COLO668 (cell line): Measurements from ENCODE around the gene MYL5.
A peak's percentile ranks its signal among the peaks of the same experiment; 100 is the strongest.
"Not testable (repeated sequence)": the region's sequence is repeated elsewhere in the genome, so short reads cannot be mapped to it uniquely, and the experiment has no call there.

Source experiments
- DNase-seq: peaks from one replicate; lab custom pipeline; 2025; ENCODE audit not compliant: unreplicated experiment; lab: John Stamatoyannopoulos, UW

Gene MYL5

DNA sequence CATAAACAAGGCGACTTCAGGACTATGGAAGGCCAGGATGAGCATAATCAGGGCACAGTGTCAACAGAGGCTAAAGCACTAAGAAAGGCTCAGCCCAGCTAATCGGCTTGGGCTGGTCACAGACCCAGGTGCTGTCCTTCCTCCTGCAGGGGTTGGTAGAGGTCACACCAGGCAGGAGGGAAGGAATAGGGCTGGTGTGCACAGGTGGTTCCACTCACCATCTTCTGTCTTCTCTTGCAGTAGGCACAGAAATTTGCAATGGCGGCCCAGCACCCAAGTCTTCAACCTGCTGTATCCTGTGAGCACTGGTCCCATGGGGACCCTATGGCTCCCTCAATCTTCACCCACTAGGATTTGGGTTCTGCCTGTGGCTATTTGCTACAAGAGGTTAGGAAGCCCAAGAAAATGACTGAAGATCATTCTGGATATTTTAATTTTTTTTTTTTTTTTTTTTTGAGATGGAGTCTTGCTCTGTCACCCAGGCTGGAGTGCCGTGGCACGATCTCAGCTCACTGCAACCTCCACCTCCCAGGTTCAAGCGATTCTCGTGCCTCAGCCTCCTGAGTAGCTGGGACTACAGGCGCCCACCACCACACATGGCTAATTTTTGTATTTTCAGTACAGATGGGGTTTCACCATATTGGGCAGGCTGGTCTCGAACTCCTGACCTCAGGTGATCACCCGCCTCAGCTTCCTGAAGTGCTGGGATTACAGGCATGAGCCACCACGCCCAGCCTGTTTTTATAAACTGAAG, 4.4 kb upstream of the MYL5 start:
- not testable (repeated sequence) for DNase-seq

DNA sequence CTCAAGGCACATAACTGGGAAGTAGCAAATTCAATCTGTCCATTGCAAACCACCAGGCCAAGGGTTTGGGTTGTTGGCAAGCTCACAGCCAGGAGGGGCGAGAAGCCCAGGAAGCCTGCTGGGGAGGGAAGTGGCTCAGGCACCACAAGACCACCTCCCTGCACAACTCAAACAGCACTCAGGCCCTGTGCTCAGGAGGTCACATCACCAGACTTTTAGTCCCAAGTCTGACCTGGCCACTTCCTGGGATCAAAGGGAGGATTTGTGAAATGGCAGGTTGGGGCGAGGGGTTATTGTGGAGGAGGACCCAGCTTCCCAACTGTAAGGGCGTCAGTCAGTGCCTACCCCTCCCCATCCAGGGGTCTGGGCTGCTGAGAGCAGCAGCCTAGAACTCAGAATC, 2.6 kb upstream of the MYL5 start:
- DNase-seq = no peak

DNA sequence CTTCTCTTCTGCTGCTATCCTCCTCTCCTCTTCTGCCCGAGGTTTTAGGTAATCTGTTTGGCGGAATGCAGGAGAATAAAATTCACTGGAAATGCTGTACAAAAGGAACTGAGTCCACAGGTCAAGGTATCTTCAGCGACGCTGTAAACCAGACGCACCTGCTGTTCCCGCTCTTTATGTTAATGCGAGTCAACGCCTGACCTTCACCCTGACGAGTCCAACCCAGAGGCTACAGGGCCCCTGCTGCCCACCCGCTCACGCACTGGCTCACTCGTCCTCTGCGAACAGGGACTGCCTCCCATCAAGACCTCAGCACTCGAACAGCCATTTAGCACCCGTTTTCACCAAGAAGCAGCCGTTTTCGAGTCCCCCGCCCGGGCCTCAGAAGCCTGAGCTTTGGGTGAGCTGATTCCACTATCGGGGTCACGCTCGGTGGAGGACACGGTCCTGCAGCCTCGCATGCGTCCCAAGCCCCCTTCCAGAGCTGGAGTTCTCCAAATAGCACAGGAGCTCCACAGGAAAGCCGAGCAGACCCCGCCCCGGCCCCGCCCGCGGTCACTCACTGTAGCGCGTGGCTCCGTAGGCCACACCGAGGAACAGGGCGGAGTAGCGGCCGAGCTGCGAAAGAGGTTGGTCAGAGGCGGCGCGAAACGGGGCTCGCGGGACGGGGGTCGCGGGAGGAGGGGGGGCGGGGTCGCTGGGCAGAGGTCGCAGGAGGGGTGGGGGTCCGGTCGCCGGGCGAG, 822 bp upstream of the MYL5 start:
- peak; percentile 38 for DNase-seq

DNA sequence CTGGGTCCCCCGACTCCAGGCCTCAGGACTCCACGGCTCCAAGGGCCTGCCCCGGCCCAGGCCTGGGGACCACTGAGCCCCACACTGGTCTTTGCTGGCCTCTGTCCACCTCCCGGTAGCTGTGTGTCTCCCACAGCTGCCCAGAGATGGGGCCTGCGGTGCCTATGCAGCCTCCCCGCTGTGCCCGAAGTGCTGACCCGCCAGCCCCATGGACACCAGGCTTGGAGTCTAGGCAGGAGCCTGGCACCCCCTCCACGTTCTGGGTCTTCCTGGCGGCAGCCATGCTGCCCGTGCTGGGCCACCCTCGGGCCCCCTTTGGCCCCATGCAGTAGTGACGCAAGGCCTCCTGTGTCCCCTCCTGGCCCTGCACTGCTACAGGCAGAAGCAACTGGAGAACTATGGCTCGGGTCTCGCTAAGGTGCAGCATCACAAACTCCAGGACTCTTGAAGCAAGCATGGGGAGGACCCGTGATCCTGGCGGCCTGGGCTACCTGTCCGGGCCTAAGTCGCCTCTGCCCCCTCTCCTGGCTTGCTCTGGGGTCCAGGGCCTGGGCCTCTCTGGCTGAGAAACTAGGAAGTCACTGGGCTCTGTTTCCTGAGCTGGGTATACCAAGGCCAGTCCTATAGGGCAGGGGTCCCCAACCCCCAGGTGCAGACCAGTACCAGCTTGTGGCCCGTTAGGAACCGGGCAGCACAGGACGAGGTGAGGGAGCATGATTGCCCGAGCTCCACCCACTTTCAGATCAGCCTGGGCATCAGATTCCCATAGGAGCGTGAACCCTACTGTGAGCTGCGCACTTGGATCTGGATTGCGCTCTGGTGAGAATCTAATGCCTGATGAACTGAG, 917 bp downstream of the MYL5 start:
- DNase-seq = no peak

DNA sequence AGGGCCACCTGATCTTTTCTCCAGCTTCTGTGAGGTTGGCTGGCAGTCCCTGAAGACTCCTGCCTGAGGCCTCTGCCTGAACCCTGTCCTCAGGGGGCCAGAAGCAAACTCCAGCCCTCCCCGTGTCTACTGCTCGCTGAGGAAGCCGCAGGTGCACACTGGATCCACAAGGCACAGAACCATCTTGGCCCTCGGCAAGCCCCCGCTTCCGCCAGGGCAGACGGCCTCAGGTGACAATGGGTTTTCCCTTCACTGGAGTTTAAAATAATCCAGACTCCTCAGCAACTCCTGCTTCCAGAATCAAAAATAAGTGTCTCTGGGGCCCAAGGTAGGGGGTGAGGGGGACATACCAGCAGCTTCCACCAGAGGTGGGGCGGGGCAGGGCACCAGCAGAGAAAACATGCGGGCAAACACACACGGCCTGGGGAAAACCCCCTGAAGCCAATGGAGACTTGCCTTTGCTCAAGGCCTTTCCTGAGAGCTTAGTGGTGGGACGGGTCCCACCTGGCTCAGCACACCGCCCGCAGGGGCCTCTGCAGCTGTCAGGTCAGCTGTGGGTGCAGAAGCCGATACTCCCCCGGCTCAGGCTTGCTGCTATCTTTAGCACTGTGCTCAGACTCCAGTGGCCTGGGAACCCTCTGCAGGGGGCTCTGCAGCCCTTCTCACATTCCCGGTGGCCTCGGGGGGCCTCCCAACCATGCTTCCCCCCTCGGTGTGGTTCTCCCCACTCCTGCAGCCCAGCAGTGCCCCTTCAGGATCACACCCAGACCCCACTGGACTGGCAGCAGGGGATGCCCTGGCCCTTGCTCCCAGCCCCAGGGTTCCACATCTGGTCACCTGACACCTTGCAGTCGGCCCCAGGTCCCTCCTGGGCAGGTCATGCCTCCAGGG, 1.9 kb downstream of the MYL5 start:
- DNase-seq = peak; percentile 20

DNA sequence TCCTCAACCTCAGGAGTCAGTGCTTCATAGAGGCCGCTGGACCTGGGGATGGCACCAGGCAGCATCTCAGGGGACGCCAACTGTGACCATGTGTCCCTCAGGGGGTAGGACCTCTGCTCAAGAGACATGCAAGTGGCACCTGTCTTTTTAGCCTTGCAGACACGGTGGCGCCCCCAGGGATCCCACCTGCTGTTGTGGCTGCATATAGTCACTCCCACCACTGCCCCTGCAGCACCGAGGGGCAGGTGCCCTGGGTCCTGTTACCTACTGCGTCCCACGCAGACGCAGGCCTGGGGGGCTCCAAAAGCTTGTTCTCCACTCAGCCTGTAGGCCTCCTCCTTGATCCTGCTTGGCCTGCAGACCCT, 2.5 kb downstream of the MYL5 start:
- no peak for DNase-seq

DNA sequence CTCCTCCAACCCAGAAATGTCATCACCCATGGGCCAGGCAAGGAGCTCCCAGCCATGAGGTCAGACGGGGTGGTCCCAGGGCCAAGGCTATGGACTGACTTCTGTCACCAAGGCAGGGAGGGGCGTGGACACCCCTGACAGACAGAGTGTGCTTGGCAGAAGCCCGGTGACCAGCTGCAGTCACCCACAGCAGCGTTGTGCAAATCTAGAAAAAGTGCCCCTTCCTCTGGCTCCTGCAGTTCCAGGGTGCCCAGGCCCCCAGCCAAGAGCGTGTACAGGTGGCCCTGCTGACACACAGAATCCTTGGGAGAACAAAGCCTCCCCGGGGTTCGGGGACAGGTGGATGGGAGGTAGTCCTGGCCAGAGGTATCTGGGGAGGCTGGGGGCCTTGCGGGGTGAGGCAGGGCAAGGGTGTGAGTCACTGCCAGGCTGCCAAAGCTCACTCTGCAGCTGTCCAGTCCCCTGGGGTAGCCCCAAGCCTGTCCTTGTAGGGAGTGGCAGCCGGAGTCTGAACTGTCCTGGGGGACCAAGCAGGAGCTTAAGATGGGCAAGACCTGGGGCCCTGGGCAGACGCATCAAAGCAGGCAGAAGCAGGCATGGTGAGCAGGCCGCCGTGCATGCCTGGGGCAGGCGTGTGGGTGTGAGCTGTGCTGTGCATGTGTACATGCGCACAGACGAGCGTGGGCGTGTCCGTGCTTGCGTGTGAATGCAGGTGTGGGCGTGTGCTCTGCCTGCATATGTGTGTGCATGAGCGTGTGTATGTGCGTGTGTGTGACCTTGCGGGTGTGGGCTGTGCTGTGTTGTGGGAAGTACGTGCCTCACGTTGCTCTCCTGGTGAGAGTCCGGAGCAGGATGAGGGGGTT, 3.3 kb downstream of the MYL5 start:
- peak; percentile 86 for DNase-seq

DNA sequence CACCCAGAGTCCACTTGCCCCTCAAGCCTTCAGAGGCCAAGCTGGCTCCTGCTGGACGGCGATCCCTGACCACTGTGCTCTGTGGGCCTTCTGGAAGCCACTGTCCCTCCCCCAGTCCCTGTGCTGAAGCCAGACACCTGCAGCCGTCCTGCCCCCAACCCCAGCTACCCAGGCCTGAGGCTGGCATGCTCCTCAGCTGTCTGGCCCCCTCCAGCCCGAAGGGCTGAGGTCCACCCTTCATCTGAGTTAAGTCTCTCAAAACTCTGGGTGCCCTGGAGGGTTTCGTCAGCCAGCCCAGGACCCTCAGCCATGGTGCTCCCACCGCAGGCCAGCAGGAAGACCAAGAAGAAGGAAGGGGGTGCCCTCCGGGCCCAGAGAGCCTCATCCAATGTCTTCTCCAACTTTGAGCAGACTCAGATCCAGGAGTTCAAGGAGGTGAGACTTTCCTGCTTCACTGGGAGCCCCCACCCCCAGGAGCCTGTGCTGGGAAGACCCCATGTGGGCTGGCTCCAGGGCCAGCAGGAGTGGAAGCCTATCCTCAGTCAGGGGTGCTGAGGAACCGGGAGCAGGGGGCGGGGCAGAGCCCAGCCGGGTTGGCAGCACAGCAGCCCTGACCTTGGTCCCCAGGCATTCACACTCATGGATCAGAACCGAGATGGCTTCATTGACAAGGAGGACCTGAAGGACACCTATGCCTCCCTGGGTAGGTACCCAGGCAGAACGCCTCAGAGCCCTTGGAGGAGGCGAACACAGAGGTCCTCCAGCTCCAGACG, 4.2 kb downstream of the MYL5 start:
- DNase-seq = no peak

DNA sequence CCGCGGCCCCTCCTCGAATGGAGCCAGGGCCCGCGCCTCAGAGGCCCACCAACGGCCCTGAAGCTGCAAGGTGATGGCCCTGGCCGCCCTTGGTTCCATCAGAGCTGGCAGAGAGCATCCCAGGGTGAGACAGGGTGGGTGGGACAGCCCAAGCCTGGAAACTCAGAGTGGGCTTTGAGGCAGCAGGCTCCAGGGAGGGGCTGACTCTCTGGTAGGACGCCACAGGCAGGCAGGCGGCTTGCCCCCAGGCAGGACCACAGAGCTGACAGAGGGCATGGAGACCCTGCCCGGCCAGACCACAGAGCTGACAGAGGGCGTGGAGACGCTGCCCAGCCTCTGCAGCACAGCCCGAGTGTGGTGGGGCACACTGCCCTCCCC, 4.8 kb downstream of the MYL5 start:
- DNase-seq = no peak

DNA sequence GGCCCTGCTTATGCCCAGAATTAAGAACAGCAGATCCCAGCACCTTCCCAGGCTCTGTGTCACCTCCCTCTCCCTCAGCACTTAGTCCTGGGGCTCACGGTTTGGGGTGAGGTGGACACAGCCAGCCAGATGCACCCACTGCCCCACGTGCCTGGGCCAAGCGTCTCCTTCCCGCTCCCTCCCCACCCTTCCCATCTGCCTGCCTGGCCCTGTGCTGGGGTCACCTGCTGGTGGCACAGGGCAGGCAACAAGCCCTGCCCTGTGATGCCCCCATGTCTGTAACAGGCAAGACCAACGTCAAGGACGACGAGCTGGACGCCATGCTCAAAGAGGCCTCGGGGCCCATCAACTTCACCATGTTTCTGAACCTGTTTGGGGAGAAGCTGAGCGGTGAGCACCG, 5.3 kb downstream of the MYL5 start:
- DNase-seq = no peak

DNA sequence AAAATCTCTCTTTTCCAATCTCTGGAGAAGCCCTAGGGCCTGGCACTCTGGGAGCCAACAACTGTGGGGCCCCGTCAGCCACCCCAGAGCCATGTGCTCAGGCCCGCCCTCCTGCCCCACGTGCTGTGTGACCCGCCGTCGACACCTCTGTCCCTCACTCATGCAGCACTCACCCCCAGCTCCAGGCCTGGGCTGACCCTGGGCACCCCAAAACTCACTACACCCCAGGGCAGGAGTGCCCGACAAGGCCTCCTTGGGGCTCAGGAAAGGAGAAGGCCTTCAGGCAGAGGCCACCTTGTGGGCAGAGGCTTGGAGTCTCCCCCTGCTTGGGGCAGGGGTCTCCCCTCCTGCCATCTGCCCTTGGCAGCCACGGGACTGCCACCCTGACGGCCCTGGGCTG, 5.7 kb downstream of the MYL5 start:
- DNase-seq = no peak

DNA sequence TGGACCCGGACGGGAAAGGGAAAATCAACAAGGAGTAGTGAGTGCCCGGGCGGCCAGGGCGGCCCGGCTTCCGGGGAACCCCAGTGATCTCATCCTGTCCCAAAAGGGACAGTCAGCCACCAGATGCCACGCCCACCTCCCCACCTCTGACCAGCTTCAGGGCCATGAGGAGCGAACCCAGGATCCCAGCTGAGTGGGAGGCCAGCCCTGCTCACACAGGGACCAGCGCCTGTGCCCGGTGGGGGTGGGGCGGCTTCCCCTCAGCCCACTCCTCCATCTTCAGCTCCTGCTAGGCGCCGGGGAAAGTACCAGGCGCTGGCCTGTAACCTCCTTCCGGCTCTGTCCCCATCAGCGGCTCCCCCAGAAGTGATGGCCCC, 6.2 kb downstream of the MYL5 start:
- DNase-seq = peak; percentile 39

DNA sequence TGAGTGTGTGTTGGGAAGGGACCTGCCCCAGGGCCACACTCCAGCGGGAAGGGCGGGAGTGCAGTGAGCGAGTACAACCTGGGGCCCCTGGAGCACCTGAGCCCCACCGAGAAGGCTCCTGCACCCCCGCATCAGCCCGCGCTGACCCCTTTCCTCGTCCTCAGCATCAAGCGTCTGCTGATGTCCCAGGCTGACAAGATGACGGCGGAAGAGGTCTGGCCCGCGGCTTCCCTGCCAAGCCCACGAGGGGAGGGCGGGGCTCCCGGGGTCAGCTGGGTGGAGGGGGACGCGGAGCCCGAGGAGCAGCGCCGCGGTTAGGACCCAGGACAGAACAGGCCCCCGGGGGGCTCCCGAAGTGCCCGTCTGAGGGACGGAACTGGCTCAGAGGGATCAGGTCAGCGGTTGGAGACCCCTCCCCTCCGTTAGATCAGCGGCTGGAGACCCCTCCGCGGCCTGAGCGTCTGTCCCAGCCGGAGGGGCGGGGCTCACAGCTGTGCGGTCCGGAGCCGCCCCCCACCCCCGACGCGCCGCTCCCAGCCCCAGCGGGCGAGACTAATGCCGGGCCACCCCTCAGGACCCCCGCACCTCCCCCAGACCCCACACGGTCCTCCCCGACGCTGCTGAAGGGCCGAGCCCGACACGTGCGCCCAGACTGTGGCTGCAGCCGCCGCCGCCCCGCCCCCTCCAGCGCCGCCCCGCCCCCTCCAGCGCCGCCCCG, 6.7 kb downstream of the MYL5 start:
- DNase-seq = peak; percentile 65

DNA sequence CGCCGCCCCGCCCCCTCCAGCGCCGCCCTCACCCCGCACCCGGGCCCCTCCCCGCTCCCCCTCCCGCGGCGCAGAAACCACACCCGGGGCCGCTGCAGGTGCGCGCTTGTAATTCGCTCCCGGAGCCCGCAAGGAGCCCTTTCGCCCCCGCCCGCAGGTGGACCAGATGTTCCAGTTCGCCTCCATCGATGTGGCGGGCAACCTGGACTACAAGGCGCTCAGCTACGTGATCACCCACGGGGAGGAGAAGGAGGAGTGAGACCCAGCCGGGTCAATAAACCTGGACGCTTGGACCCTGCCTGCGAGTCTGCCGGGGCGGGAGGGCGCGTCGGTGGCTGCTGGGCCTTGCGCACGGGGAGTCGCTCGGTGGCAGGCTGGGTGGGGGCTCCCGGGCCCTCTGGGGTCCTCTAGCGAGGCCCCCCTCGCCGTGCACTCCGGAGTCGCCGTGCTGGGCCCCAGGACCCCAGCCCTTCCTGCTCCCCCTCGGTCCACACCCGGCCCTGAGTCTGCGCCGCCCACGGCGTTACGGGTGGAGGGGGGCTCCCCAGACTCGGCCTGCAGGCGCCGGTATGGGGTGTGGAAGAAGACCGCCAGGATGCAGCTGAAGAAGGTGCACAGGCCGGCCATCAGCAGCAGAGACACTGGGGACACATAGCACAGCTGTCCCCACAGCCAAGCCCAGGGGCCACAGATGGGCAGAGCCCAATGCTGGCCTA, 7.6 kb downstream of the MYL5 start:
- DNase-seq = peak; percentile 94

DNA sequence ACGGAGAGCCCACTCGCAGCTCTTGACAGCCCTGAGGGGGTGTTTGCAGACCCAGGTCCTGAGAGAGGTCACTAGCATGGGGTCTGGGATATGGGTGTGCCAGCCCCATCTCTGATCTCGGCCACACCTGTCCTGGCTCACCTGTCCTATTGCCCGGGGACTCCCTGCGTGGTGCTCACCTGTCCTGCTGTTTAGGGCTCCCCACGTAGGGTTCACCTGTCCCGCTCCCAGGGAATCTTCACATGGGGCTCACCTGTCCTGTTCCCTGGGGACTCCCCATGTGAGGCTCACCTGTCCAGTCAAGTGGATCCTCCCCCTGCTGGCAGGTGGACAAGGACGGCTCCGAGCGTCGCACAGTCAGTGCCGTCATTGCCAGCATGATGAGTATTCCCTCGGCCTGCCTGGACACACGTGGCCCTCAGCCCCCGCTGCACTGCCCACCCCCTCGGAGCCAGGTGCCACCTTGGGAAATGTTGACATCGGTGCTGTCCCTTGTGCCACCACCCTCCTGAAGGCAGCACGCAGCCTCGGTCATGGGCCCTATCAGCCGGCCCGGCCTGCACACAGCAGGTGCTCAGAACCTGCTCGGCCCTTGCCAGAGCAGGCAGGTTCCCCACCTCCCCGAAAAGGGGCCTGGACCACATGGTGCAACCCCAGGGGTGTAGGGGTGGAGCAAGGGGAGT, 8.3 kb downstream of the MYL5 start:
- DNase-seq = peak; percentile 95

DNA sequence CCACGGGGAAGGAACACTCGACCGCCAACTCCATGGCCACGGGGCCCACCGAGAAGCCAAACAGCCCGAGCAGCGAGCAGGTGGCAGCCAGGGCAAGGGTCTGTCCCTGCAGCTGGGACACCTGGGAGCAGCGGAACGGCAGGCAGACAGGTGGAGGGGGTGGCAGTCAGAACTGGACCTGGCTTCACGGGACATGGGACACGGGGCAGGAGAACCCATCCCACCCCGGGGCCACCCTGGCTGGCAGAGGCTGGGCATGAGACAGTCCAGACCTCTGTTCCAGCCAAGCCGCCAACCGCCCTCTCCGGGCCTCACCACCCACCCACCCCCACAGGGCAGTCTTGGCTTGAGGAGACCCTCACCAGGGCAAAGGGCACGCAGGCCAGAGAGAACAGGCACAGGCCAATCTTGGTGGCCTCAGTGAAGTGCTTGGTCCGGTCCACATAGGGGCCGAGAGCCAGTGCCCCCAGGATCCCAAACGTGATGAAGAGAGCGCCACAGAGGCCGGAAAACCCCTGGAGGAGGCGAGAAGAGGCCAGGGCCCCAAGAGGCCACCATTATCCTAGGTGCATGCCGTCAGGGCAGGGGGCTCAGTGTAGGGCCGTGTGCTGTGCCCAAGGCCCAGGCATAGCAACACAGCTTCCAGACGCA, 9.0 kb downstream of the MYL5 start:
- peak; percentile 71 for DNase-seq
